HepG2 (cell line): Measurements from ENCODE around the gene NSD2. TPM values are rescaled to one million over a fixed set of nuclear protein-coding genes. Genes with fewer than 3 reads are reported as not detected.

Source experiments
- ATAC-seq: fragments of 200-7000 bp; cut with Tn5 transposase; 3 replicates; pipeline ENCODE4 v1.9.1; 2020; ENCODE audit warnings: mild to moderate bottlenecking, moderate library complexity
- BruUV-seq: library from RNA; stranded (reverse); fragments of 400-500 nt; replicated peaks from 2 replicates; lab custom pipeline; 2021; lab: Mats Ljungman, UMichigan
- CTCF ChIA-PET: fragments of 300-600 bp; formaldehyde crosslinking; extraction: SDS; loops from one replicate; lab custom pipeline; 2021; ENCODE audit warnings: low total read pairs, inconsistent platforms, low intra/inter-chr PET ratio; lab: Yijun Ruan, JAX
- POLR2A ChIA-PET: fragments of 350-600 bp; sonication (Branson Sonifier 250); formaldehyde crosslinking; loops from one replicate; lab custom pipeline; 2020; ENCODE audit warnings: antibody characterized with exemption, inconsistent platforms; lab: Yijun Ruan, JAX
- DNase-seq: peaks from one replicate; pipeline ENCODE4 v3.0.0-alpha.2; 2015; ENCODE audit warnings: low spot score
- FAIRE-seq: peaks from 3 replicates; lab custom pipeline; 2011; peaks lifted over from hg19 to GRCh38; lab: Jason Lieb, UNC
- H2AFZ ChIP-seq: one replicate; pipeline ENCODE4 v1.6.1; 2011; ENCODE audit warnings: low read length, inconsistent platforms
- H3K27ac ChIP-seq: fragments of 300-600 bp; 3 replicates; pipeline ENCODE4 v1.8.0; 2011; ENCODE audit warnings: mixed run types, mild to moderate bottlenecking, mixed read lengths, low read length, inconsistent platforms; ENCODE audit not compliant: insufficient read depth; ENCODE audit errors: extremely low read length
- H3K27me3 ChIP-seq, 2 experiments: fragments of 200-600 bp in 1 of 2; 2 replicates in 1 of 2; 3 replicates in 1 of 2; pipeline versions ENCODE4 v1.6.0 to v1.8.0; 2011; ENCODE audit warnings: low read length in 2 of 2, mild to moderate bottlenecking in 2 of 2, moderate library complexity in 2 of 2, inconsistent platforms in 1 of 2; ENCODE audit not compliant: insufficient read depth in 2 of 2, control insufficient read depth in 1 of 2
- H3K36me3 ChIP-seq, 2 experiments: fragments of 200-600 bp in 1 of 2; replicated peaks in 1 of 2; 2 replicates in 1 of 2; 3 replicates in 1 of 2; pipeline versions ENCODE4 v1.5.1 to v1.8.0; 2011; ENCODE audit warnings: low read length in 2 of 2, inconsistent platforms in 1 of 2; ENCODE audit not compliant: insufficient read depth in 2 of 2, control insufficient read depth in 1 of 2
- H3K4me1 ChIP-seq: 2 replicates; pipeline ENCODE4 v1.5.1; 2012; ENCODE audit warnings: low read length, inconsistent platforms; ENCODE audit not compliant: insufficient read depth
- H3K4me2 ChIP-seq: 2 replicates; pipeline ENCODE4 v1.6.0; 2011; ENCODE audit warnings: low read depth, low read length, inconsistent platforms
- H3K4me3 ChIP-seq, 3 experiments: fragments of 200-600 bp in 1 of 3; sonication (generic), shearing (Covaris generic) in 1 of 3; replicated peaks in 1 of 3; 2 replicates each; pipeline ENCODE4 v1.5.1; 2011 to 2016; ENCODE audit warnings: low read length in 3 of 3, inconsistent platforms in 2 of 3, low read depth in 2 of 3, mild to moderate bottlenecking in 2 of 3, control low read depth in 1 of 3, mixed read lengths in 1 of 3; ENCODE audit not compliant: insufficient read depth in 1 of 3
- H3K79me2 ChIP-seq: one replicate; pipeline ENCODE4 v1.6.1; 2011; ENCODE audit warnings: low read length, inconsistent platforms; ENCODE audit not compliant: insufficient read depth
- H3K9ac ChIP-seq: 2 replicates; pipeline ENCODE4 v1.6.0; 2011; ENCODE audit warnings: mild to moderate bottlenecking, low read depth, low read length, inconsistent platforms; ENCODE audit not compliant: insufficient read depth
- H3K9me3 ChIP-seq: 2 replicates; pipeline ENCODE4 v1.5.1; 2012; ENCODE audit warnings: mild to moderate bottlenecking, low read length
- H4K20me1 ChIP-seq: 2 replicates; pipeline ENCODE4 v1.6.0; 2011; ENCODE audit warnings: inconsistent platforms, mild to moderate bottlenecking, low read length, moderate library complexity; ENCODE audit not compliant: insufficient read depth
- AGO2 ChIP-seq: fragments of 200-400 bp; formaldehyde crosslinking; optimal IDR thresholded peaks from 2 replicates; pipeline ENCODE3; 2017; ENCODE audit warnings: mild to moderate bottlenecking, low read depth, low read length, moderate library complexity
- BRCA1 ChIP-seq: sonication (generic); formaldehyde crosslinking; IDR thresholded peaks from 2 replicates; pipeline ENCODE4 v1.4.0; 2020; ENCODE audit warnings: missing genetic modification reagents
- ETV6 ChIP-seq: sonication (generic); formaldehyde crosslinking; conservative IDR thresholded peaks from 2 replicates; pipeline ENCODE4 v1.4.0; 2020; ENCODE audit warnings: missing genetic modification reagents
- HNRNPUL1 ChIP-seq: fragments of 200-400 bp; formaldehyde crosslinking; IDR thresholded peaks from 2 replicates; pipeline ENCODE4 v1.6.1; 2017; ENCODE audit warnings: low read depth, mild to moderate bottlenecking, low read length, moderate library complexity
- JARID2 ChIP-seq: sonication (generic); formaldehyde crosslinking; IDR thresholded peaks from 2 replicates; pipeline ENCODE4 v1.8.1; 2023; ENCODE audit warnings: missing genetic modification reagents, inconsistent platforms; ENCODE audit not compliant: insufficient replicate concordance
- KAT8 ChIP-seq: IDR thresholded peaks from 2 replicates; pipeline ENCODE4 v1.6.1; 2016; ENCODE audit warnings: missing genetic modification reagents, missing compliant biosample characterization
- PAWR ChIP-seq: sonication (generic); formaldehyde crosslinking; IDR thresholded peaks from 2 replicates; pipeline ENCODE4 v1.4.0; 2020; ENCODE audit warnings: missing genetic modification reagents, mild to moderate bottlenecking, borderline replicate concordance
- SP4 ChIP-seq: sonication (generic); formaldehyde crosslinking; IDR thresholded peaks from 2 replicates; pipeline ENCODE4 v1.8.1; 2023; ENCODE audit warnings: mild to moderate bottlenecking, missing genetic modification reagents
- ZC3H4 ChIP-seq: sonication (generic); formaldehyde crosslinking; IDR thresholded peaks from 2 replicates; pipeline ENCODE4 v1.4.0; 2020; ENCODE audit warnings: missing genetic modification reagents, borderline replicate concordance
- ZNF138 ChIP-seq: sonication (generic); formaldehyde crosslinking; IDR thresholded peaks from 2 replicates; pipeline ENCODE4 v1.5.0; 2020; ENCODE audit warnings: mild to moderate bottlenecking, low read depth, missing genetic modification reagents
- ZNF292 ChIP-seq: sonication (generic); formaldehyde crosslinking; IDR thresholded peaks from 2 replicates; pipeline ENCODE4 v1.8.1; 2022; ENCODE audit warnings: mild to moderate bottlenecking, low read depth, missing genetic modification reagents, borderline replicate concordance
- ZNF335 ChIP-seq: sonication (generic); formaldehyde crosslinking; IDR thresholded peaks from 2 replicates; pipeline ENCODE4 v1.4.0; 2020; ENCODE audit warnings: missing genetic modification reagents
- ZNF616 ChIP-seq: sonication (generic); formaldehyde crosslinking; IDR thresholded peaks from 2 replicates; pipeline ENCODE4 v1.5.0; 2020; ENCODE audit warnings: low read depth, mild to moderate bottlenecking, missing genetic modification reagents
- ZNF781 ChIP-seq: sonication (generic); formaldehyde crosslinking; IDR thresholded peaks from 2 replicates; pipeline ENCODE4 v1.5.1; 2020; ENCODE audit warnings: borderline replicate concordance, mild to moderate bottlenecking, missing genetic modification reagents; ENCODE audit errors: not compliant biosample characterization
- ZSCAN22 ChIP-seq: sonication (generic); formaldehyde crosslinking; IDR thresholded peaks from 2 replicates; pipeline ENCODE4 v1.4.0; 2020; ENCODE audit warnings: mild to moderate bottlenecking, missing genetic modification reagents
- WGBS: methylation state at CpG from one replicate; pipeline ENCODE4 v1.1.6; 2017; ENCODE audit warnings: low lambda C conversion rate; 5-methylcytosine and 5-hydroxymethylcytosine counted together
- in situ Hi-C: cut with HindIII; loops from 2 replicates; pipeline ENCODE4 v1.10.0; 2017; ENCODE audit warnings: low pct_unique_long_range_greater_than_20kb; ENCODE audit not compliant: extremely low pct_ligation_motif_present
- intact Hi-C: fragments of 100-400 bp; cut with micrococcal nuclease; formaldehyde crosslinking; loops from one replicate; pipeline ENCODE4 v1.10.0; 2022; ENCODE audit not compliant: unreplicated experiment
- polyA plus RNA-seq, 8 experiments: library from polyadenylated mRNA; depleted of rRNA in 3 of 8; stranded (reverse) in 7 of 8; unstranded in 1 of 8; fragments of >200 nt; fragmentation: Illumina TruSeq in 4 of 8; extraction: Trizol in 4 of 8; gene quantifications; 2 replicates each; pipeline versions ENCODE4 v1.2.1 to v1.2.3, GENCODE V29; 2011 to 2016; ENCODE audit warnings: low read depth in 4 of 8, missing spikeins in 1 of 8, mixed read lengths in 1 of 8; ENCODE audit not compliant: insufficient read depth in 1 of 8
- total RNA-seq, 5 experiments: library from RNA; depleted of rRNA; stranded (reverse); fragments of >200 nt; fragmentation: Illumina TruSeq; extraction: Trizol; gene quantifications; 2 replicates each; pipeline ENCODE4 v1.2.3, GENCODE V29; 2016; ENCODE audit warnings: low read depth in 1 of 5
- TF ChIP-seq, protein P1 (sequence below): sonication (generic); formaldehyde crosslinking; IDR thresholded peaks from 2 replicates; pipeline ENCODE4 v1.8.0; 2022; ENCODE audit warnings: missing genetic modification reagents, mild to moderate bottlenecking, moderate library complexity, borderline replicate concordance
- TF ChIP-seq, protein P2 (sequence below): sonication (generic); formaldehyde crosslinking; IDR thresholded peaks from 2 replicates; pipeline ENCODE4 v1.4.0; 2020; ENCODE audit warnings: missing genetic modification reagents, borderline replicate concordance
- TF ChIP-seq, protein P3 (sequence below): sonication (generic); formaldehyde crosslinking; IDR thresholded peaks from 2 replicates; pipeline ENCODE4 v1.5.0; 2020; ENCODE audit warnings: mild to moderate bottlenecking, low read depth, missing genetic modification reagents, borderline replicate concordance

The NSD2 gene
- total and polyA plus RNA-seq, 2 of the 13 experiments (the other 11 are each of a cell fraction or from before 2014, with no cell fraction given): 22.0 to 65.9 TPM

DNA sequence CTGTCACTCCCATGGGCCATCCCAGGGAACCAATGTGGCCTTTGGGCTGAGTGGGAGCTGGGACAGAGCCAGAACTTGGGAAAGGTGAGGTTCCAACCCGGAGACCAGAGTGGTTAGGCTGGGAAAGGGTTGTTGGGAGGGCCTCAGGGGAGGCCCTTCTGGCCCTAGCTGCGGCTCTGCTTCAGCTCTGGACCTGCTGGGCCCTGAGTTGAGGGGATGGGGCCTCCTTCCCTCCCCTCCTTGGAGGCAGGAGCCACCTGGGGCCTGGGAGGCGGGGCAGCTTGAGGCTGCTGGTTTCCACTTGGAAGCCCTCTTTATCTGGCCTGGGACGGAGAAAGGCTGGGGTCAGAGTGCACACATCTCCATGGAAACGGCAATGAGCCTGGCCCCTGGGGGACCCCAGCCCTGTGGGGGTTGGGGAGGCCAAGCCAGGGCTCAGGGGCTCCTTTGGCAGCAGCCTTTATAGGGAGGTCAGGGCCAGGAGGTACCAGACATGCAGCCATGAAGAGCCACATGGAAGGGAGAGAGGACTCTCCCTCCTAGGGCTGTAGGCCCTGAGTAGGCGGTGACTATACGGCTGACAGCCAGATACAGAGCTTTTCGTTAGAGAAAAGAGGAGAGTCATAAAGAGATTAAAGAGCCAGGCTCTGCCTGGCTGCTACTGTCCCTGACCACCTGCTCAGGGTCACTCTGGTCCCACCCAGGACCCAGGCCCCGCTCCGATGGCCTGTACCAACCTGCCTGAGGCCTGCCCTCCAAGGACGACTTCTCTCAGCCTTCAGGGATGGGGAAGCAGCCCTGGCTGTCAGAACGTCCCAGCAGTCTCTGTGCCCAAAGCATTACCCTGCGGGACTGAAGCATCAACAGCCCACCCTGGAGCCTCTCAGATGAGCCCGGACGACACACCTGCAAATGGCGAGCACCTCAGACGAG, 6.9 kb upstream of the NSD2 start:
- no peaks in the 10 kb centered on the region for H3K79me2 ChIP-seq
- peak overlapping the region; percentile 86 for H3K27ac ChIP-seq
- H4K20me1 ChIP-seq: no peaks in the 10 kb centered on the region
- H3K27me3 ChIP-seq: no peaks in the 10 kb centered on the region
- peak overlapping the region; percentile 55 to 75 (median 64) for H3K4me3 ChIP-seq
- peak overlapping the region; percentile 93 for H3K4me2 ChIP-seq
- POLR2A ChIA-PET: interaction anchor here (0.9 to 3.1 kb wide), 16 partner anchors 8 to 152 kb away, joined by 3 to 16 read pairs (median 4); partner anchors contain the start of genes LETM1 and SLBP
- H3K9ac ChIP-seq: peak overlapping the region; percentile 67
- H3K36me3 ChIP-seq: no peaks in the 10 kb centered on the region
- CTCF ChIA-PET: no interaction called here
- peak; percentile 73 for FAIRE-seq
- intact Hi-C loops (no loop called here), in situ Hi-C loops (loop anchor here (5.0 kb wide), 1 partner anchor 38 kb away; no protein-coding TSS in a partner anchor)
- ATAC-seq: peak; percentile 69
- H3K4me1 ChIP-seq: peaks cover 84% of the 10 kb centered on the region
- no TSS peak for BruUV-seq
- H2AFZ ChIP-seq: no peak overlapping the region
- H3K9me3 ChIP-seq: no peaks in the 10 kb centered on the region
- DNase-seq: no peak
- WGBS: 55% methylated on average over 9 of the region's 17 CpGs
- no peak for TF ChIP-seq JARID2
- TF ChIP-seq ETV6 (CRISPR knock-in tag): no peak
- TF ChIP-seq, protein P1, sequence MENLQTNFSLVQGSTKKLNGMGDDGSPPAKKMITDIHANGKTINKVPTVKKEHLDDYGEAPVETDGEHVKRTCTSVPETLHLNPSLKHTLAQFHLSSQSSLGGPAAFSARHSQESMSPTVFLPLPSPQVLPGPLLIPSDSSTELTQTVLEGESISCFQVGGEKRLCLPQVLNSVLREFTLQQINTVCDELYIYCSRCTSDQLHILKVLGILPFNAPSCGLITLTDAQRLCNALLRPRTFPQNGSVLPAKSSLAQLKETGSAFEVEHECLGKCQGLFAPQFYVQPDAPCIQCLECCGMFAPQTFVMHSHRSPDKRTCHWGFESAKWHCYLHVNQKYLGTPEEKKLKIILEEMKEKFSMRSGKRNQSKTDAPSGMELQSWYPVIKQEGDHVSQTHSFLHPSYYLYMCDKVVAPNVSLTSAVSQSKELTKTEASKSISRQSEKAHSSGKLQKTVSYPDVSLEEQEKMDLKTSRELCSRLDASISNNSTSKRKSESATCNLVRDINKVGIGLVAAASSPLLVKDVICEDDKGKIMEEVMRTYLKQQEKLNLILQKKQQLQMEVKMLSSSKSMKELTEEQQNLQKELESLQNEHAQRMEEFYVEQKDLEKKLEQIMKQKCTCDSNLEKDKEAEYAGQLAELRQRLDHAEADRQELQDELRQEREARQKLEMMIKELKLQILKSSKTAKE (CRISPR knock-in tag): no peak
- no peak for TF ChIP-seq ZNF138 (CRISPR knock-in tag)
- TF ChIP-seq AGO2: peak; percentile 58
- no peak for TF ChIP-seq BRCA1
- 0 out of 2 replicates have a peak, but pooled peaks have one; percentile 48 for TF ChIP-seq ZNF292 (CRISPR knock-in tag)
- TF ChIP-seq, protein P2, sequence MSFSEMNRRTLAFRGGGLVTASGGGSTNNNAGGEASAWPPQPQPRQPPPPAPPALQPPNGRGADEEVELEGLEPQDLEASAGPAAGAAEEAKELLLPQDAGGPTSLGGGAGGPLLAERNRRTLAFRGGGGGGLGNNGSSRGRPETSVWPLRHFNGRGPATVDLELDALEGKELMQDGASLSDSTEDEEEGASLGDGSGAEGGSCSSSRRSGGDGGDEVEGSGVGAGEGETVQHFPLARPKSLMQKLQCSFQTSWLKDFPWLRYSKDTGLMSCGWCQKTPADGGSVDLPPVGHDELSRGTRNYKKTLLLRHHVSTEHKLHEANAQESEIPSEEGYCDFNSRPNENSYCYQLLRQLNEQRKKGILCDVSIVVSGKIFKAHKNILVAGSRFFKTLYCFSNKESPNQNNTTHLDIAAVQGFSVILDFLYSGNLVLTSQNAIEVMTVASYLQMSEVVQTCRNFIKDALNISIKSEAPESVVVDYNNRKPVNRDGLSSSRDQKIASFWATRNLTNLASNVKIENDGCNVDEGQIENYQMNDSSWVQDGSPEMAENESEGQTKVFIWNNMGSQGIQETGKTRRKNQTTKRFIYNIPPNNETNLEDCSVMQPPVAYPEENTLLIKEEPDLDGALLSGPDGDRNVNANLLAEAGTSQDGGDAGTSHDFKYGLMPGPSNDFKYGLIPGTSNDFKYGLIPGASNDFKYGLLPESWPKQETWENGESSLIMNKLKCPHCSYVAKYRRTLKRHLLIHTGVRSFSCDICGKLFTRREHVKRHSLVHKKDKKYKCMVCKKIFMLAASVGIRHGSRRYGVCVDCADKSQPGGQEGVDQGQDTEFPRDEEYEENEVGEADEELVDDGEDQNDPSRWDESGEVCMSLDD (CRISPR knock-in tag): 0 out of 2 replicates have a peak, but pooled peaks have one; percentile 49
- TF ChIP-seq, protein P3, sequence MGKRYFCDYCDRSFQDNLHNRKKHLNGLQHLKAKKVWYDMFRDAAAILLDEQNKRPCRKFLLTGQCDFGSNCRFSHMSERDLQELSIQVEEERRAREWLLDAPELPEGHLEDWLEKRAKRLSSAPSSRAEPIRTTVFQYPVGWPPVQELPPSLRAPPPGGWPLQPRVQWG (CRISPR knock-in tag): no peak
- no peak for TF ChIP-seq ZC3H4 (CRISPR knock-in tag)
- TF ChIP-seq SP4: no peak
- TF ChIP-seq ZNF616 (CRISPR knock-in tag): no peak
- no peak for TF ChIP-seq ZSCAN22 (CRISPR knock-in tag)
- no peak for TF ChIP-seq PAWR (CRISPR knock-in tag)
- no peak for TF ChIP-seq HNRNPUL1
- no peak for TF ChIP-seq KAT8 (CRISPR knock-in tag)
- no peak for TF ChIP-seq ZNF335 (CRISPR knock-in tag)
- no peak for TF ChIP-seq ZNF781
